ENCODE measurements around the gene CEP250.
A peak's percentile ranks its signal among the peaks of the same experiment; 100 is the strongest.

The CEP250 gene, protein sequence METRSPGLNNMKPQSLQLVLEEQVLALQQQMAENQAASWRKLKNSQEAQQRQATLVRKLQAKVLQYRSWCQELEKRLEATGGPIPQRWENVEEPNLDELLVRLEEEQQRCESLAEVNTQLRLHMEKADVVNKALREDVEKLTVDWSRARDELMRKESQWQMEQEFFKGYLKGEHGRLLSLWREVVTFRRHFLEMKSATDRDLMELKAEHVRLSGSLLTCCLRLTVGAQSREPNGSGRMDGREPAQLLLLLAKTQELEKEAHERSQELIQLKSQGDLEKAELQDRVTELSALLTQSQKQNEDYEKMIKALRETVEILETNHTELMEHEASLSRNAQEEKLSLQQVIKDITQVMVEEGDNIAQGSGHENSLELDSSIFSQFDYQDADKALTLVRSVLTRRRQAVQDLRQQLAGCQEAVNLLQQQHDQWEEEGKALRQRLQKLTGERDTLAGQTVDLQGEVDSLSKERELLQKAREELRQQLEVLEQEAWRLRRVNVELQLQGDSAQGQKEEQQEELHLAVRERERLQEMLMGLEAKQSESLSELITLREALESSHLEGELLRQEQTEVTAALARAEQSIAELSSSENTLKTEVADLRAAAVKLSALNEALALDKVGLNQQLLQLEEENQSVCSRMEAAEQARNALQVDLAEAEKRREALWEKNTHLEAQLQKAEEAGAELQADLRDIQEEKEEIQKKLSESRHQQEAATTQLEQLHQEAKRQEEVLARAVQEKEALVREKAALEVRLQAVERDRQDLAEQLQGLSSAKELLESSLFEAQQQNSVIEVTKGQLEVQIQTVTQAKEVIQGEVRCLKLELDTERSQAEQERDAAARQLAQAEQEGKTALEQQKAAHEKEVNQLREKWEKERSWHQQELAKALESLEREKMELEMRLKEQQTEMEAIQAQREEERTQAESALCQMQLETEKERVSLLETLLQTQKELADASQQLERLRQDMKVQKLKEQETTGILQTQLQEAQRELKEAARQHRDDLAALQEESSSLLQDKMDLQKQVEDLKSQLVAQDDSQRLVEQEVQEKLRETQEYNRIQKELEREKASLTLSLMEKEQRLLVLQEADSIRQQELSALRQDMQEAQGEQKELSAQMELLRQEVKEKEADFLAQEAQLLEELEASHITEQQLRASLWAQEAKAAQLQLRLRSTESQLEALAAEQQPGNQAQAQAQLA (N-terminal part only)

DNA sequence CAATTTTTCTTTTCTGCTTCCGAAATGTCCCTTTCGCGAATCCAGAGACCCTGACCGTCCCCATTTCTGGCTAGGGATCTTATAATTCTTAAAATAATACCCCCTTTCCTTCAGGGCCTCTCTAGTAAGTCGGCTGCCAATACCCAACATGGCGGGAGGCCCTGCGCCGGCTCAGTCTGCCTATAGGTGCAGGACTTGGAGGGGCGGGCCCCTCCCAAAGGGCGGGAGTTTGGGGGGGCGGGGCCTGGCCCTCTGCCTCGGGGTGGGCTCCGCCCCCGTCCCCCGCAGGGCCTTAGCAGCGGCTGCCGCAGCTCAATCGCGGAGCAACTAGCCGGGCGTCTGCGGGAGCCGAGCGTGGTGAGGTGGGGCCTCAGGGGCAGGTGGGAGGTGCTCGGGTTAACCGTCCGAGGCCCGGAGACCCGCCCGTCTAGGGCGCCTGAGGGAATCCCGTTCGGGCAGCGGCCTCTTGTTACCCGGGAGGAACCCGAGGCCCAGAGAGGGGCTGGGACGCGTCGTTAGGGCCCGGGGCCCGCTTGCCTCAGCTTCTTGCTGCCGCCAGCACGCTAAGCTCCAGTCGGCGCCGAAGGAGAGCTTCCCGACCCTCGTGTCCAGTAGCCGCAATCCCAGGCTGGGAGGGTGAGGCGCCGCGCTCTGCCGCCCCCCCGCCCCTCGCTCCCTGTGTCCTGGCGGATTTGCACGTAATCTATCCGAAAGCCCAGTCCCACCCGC is at the start of gene CEP250:
Gene CEP250 (plus strand): TSS at position 718 of the 729 bp plus-strand sequence. CDS start 6,770 bp downstream, outside the sequence.
- DNase-seq, result peak; percentile 96
- in situ Hi-C loops (cut with MboI; ENCODE audit: low pct_unique_long_range_greater_than_20kb, low sequenced_read_pairs), result no loop called here

DNA sequence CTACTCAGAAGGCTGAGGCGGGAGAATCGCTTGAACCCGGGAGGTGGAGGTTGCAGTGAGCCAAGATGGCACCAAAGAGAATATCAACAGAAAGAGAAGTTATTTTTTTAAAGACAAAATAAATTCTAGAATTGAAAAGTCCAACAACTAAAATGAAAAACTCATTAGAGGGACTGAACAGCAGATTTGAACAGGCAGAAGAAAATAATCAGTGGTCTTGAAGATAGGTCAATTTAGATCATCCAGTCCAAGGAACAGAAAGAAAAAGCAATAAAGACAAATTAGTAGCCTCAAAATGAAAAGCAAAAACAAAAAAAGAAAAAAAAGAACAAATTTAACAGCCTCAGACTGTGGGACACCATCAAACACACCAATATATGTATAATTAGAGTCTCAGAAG is 49.6 kb upstream of the CEP250 start:
- in situ Hi-C loops (cut with MboI; ENCODE audit: low pct_unique_long_range_greater_than_20kb, low sequenced_read_pairs), result no loop called here
- DNase-seq, result no peak

DNA sequence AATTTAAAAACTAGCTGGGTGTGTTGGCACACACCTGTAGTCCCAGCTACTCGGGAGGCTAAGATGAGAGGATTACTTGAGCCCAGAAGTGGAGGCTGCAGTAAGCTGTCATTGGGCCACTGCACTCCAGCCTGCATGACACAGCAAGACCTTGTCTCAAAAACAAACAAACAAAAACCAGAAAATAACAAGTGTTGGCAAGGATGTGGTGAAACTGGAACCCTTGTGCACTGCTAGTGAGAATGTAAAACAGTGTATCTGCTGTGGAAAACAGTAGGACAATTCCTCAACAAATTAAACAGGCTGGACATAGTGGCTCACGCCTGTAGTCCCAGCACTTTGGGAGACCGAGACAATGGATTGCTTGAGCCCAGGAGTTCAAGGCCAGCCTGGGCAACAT is 47.1 kb upstream of the CEP250 start:
- in situ Hi-C loops (cut with MboI; ENCODE audit: low pct_unique_long_range_greater_than_20kb, low sequenced_read_pairs), result no loop called here
- DNase-seq, result no peak

DNA sequence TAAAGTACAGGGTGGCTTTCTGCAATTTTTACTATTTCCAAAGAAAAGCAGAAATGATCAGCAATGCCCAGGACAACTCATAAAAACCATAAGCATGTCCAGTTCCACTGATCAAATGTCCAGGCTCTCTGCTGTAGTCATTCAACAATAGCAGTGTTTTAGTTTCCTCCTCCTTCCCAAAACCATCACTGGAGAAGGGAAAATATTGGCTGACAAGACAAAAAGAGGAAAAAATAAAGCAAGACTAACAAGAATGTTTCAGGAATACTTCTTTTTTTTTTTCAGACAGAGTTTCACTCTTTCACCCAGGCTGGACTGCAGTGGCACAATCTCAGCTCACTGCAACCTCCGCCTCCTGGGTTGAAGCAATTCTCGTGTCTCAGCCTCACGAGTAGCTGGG is 45.9 kb upstream of the CEP250 start:
- DNase-seq, result no peak
- in situ Hi-C loops (cut with MboI; ENCODE audit: low pct_unique_long_range_greater_than_20kb, low sequenced_read_pairs), result no loop called here

DNA sequence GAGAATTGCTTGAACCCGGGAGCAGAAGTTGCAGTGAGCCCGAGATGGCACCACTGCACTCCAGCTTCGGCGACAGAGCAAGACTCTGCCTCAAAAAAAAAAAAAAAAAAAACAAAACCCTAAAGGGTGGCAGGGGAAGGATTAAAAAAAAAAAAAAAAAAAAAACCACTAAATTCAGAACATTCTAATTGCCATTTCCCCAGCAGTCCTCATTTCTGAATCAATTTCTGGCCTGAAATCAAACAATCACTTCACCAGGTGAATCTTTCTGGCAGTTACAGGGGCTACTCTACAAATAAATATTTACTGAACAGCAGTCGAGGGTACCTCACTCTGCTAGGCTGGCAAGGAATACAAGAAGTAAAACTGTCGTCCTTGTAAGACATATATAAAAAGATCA is 44.8 kb upstream of the CEP250 start:
- no peak for DNase-seq
- in situ Hi-C loops (cut with MboI; ENCODE audit: low pct_unique_long_range_greater_than_20kb, low sequenced_read_pairs), result no loop called here

DNA sequence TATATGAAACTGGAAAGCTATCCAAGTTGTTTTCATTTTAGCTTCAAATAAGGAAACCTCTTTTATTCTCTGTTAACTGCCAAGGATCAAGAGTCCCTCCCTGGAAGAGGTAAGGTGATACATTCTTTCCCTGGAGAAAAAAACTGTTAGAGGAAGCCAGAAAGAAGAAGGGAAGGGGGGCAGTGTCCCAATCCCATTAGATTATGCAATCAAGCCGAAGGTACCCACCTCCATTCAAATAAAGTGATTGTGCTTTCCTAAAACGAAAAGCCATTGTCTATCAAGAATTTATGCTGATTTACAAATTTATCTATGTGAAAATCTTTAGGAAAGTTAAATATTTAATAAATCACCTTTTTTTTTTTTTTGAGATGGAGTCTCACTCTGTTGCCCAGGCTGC is 34.1 kb upstream of the CEP250 start:
- in situ Hi-C loops (cut with MboI; ENCODE audit: low pct_unique_long_range_greater_than_20kb, low sequenced_read_pairs), result no loop called here
- DNase-seq, result no peak

DNA sequence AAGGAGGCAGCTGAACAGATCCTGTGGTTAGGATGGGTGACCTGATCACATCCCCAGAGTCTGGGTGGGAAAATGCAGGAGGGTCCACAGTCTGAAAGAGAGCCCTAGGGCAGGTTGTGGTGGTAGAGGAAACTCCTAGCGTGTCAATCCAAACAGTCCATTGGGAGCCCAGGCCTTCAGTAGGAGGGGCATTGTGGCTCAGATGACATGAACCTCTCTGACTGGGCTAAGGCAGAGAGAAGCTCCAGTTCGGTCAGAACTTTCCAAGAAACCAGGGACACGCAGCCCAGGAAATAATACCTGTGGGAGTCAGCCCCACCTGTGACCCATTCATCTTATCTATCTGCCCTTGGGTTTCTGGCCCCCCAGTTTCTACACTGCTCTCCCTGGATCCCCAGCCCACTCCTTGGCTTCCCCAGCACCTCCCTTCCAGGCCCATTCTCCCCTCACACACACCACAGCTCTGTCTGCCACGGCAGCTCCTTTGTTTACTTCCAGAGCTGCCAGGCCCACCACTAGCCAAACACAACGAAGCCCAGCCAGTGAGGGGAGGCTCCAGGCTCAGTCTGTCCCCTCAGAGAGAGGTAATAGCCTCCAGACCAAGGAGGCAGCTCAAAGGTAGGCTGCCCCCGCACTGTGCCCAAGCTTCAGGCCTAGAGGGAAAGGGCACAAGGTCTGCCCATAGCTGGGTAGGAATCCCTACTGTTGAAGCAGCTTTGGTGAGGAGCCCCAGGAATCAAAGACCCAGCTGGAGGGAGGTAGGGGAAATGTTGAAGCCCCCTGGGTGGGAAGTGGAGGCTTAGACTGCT is 23.6 kb upstream of the CEP250 start:
- in situ Hi-C loops (cut with MboI; ENCODE audit: low pct_unique_long_range_greater_than_20kb, low sequenced_read_pairs), result no loop called here
- DNase-seq, result no peak

DNA sequence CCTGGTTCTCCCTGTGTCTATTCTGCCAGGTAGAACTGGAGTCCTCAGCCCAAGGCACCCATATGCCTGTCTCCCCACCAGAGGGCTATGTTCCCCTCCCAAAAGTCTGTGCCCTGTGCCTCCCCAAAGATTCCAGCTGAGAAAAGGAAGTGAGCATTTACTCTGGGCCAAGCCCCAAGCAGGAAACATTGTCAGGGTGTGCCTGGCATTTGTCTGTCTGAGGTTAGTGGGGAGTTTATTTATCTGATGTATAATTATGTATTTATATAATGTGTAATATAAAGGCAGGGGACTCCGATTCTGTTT is 23.0 kb upstream of the CEP250 start:
- no peak for DNase-seq
- in situ Hi-C loops (cut with MboI; ENCODE audit: low pct_unique_long_range_greater_than_20kb, low sequenced_read_pairs), result no loop called here

DNA sequence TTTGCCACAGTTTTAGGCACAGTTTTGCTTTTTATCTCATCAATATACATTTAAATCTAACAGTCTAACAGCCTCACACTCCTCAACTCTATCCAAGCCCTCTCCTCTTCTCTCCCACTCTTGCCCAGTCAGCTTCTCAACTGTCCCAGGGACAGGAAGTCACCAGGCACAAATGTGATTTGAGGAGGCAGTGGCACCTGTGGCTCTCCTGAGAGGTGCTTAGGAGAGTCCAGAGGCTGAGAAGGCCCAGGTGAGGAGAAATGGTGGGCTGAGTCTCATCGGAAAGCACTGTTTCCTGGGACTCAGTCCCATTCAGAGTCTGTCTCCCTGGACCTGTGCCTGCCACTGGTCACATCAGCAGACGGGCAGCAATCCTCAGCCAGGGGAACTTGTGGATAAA is 22.1 kb upstream of the CEP250 start:
- in situ Hi-C loops (cut with MboI; ENCODE audit: low pct_unique_long_range_greater_than_20kb, low sequenced_read_pairs), result no loop called here
- DNase-seq, result no peak

DNA sequence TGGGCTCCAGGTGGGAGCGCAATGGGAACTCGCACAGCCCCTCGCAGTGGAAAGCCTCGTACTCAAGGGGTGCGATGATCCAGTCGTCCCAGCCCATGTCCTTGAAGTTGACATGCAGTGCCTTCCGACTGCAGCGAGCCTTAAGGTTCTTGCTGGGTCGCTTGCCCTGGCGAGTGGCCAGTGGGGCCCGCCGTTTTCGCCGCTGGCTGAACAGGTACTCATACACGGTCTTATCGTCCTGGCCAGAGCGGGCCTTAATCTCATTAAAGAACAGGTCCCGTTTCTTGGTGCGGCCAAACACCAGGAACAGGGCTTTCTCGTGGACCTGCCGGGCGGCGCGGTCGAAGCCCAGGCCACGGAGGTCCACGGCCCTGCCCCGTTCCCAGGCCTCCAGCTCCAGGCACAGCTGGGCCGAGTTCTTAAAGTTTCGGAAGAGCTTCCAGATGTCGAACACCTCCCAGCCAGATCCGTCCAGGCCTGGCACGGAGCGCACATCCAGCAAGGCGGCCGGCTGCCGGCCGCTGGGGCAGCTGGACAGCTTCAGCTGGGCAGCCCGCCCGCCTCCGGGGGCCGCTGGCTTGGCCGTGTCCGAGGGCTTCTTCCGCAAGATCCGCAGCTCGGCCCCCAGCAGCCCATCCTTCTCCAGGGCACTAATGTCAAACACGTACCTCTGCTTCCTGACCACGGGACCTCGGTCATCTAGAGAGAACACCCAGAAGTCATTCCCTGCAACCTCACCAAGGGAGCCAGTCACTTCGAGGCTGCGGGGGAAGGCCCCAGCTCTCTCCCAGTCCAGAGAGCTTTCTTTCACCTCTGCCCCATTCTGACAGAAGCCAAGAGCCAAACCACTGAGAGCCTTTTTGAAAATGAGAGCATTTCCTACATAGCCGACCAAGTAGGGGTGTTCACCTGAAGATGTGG is 21.1 kb upstream of the CEP250 start:
- in situ Hi-C loops (cut with MboI; ENCODE audit: low pct_unique_long_range_greater_than_20kb, low sequenced_read_pairs), result no loop called here
- no peak for DNase-seq

DNA sequence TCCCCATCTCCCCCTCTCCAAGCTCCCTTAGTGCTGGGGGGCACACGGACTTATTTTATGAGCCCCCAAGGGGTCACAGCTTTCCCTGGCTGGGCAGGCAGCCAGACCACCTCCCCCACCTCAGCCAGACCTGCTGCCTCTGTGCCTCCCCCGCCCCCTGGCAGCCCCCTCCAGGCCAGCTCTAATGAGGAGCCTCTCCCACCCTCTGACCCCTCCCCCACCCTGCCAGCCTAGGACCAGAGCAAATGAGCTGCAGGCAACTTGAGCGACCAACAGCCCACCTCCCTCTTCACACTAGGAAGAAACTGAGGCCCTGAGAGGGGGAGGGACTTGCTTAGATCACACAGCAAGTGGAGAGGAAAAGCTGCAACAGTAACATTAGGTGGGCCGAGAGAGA is 19.2 kb upstream of the CEP250 start:
- no peak for DNase-seq
- in situ Hi-C loops (cut with MboI; ENCODE audit: low pct_unique_long_range_greater_than_20kb, low sequenced_read_pairs), result no loop called here

DNA sequence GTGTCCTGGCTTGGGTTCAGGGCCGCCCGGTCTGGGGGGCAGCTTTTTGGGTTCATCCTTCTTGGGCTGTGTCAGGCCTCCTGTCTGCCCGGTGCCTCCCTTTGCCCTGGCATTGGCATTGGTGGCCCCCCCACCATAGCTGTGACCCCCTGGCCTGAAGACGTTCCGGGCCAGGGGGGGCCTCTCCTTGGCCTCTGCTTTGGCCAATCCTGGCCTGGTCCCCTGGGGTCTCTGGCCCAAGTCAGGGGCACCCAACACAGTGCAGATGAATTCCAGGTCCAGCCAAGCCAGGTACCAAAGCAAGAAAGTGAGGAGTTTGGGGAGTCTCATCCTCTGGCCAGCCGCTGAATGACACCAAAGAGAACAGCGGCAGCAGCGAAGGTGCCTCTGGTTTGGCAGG is 17.8 kb upstream of the CEP250 start:
- in situ Hi-C loops (cut with MboI; ENCODE audit: low pct_unique_long_range_greater_than_20kb, low sequenced_read_pairs), result no loop called here
- no peak for DNase-seq

DNA sequence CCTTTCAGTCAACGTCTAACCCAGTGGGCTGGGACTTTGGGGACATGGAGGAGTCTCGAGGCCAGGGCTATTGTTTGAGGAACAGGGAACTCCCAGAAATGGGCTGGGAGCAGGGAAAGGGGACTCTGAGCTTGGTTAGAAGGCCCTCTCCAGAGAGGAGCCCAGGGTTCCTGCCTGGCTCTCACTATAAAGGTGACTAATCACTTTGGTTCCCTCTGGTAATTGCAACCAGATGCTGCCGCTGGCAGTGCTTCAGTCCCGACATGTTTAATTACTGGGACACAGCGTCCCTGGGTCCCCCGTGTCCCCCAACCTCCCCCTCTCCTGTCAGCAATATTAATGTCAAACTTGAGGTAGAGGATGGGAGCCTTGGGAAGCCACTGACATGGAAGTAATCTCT is 12.4 kb upstream of the CEP250 start:
- no peak for DNase-seq
- in situ Hi-C loops (cut with MboI; ENCODE audit: low pct_unique_long_range_greater_than_20kb, low sequenced_read_pairs), result no loop called here

DNA sequence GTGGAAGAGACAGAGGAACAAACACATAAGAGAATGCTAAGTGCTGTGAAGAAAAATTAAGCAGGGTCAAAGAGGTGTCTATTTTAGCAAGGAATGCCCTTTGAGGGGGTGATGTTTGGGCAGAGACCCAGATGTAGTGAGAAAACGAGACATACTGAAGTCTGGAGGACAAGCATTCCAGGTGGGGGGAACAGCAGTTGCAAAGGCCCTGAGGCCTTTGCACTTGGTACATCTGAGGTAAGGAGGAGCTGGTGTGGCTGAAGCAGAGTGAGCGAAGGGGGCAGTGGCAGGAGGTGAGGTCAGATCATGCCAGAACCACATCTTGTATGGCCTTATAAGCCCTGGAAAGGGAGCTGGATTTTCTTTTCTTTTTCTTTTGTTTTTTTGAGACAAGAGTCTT is 11.2 kb upstream of the CEP250 start:
- in situ Hi-C loops (cut with MboI; ENCODE audit: low pct_unique_long_range_greater_than_20kb, low sequenced_read_pairs), result no loop called here

DNA sequence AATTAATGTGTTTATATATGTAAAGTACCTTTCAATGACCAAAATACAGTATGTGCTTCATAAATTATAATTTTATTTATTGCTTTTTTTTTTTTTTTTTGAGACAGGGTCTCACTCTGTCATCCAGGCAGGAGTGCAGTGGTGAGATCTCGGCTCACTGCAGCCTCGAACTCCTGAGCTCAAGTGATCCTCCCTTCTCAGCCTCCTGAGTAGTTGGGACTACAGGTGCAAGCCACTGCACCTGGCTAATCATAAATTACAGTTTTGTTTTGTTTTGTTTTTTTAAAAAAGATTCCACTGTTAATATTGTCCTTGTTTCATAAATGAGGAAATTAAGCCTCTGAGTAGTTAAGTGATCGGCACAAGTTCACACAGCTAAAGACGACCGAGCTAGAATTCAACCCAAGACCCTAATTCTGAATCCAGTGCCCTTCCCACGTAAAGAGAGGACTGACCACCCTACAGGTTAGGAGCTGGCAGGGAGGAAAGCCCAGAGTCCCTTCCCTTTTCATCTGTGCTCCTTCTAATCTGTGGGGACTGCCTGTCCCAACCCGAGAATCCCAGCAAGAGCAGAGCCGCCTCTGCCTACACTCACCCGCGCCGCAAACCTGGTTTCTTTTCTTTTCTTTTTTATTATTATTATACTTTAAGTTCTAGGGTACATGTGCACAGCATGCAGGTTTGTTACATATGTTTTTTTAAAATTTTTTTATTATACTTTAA is 8.9 kb upstream of the CEP250 start:
- no peak for DNase-seq
- in situ Hi-C loops (cut with MboI; ENCODE audit: low pct_unique_long_range_greater_than_20kb, low sequenced_read_pairs), result no loop called here

More for the DNA sequence above, 11.2 kb upstream of the CEP250 start:
- DNase-seq, result no peak

DNA sequence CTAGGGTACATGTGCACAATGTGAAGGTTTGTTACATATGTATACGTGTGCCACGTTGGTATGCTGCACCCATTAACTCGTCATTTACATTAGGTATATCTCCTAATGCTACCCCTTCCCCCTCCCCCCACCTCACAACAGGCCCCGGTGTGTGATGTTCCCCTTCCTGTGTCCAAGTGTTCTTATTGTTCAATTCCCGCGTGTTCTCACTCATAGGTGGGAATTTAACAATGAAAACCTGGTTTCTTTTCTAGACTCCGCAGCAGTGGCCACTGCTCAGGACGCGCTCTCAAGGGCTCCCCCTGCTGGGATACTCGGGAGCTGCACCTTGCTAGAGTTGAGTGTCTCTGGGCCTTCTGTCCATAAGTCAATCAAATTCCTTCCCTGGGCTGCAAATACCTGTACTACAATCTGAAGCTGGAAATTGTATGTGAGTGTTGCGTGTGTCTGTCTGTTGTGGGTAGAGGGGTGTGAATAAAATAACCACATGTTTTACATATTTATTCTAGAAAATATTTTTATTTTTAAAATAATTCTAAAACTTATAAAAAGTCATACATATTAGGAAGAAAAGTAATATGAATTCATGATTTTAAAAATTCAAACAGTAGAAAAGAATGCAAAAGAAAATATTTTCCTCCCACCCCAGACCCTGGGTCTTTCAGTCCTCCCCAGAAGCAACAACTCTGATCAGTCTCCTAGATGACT is 8.2 kb upstream of the CEP250 start:
- in situ Hi-C loops (cut with MboI; ENCODE audit: low pct_unique_long_range_greater_than_20kb, low sequenced_read_pairs), result no loop called here
- DNase-seq, result peak; percentile 90
